ENCODE results near the gene GPR143.
A peak's percentile ranks its signal among the peaks of the same experiment; 100 is the strongest.

Gene GPR143

DNA sequence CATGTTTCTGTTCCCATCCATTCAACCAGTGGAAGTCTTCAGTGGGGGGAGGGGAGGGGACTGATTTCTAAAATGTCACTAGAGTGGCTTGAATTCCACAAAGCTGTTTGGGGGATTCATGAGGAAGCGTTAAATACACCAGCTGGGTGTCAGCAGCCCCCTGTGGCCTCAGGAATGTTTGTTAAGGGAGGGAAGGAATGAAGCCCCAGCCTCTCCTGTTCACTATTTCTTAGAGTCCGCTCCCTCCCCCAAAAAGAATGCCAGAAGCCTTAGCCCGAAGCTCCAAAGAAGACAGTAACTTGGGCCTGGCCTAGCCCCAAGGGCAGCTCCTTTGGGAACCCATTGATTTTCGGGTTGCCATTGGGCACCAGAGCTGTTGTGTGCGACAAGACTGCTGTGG, 23.9 kb upstream of the GPR143 start:
- H3K27me3 ChIP-seq (ENCODE audit: control insufficient read depth in 5 of 5, insufficient read depth in 4 of 5, low read length in 5 of 5), result peaks cover 14 to 38% (median 22%) of the 10 kb centered on the region in 5 donors
- no peak overlapping the region for H3K27ac ChIP-seq (ENCODE audit: low read depth, low read length)
- peaks cover 0 to 1% (median 0%) of the 10 kb centered on the region in 5 donors for H3K9me3 ChIP-seq (ENCODE audit: control insufficient read depth in 5 of 5, low read length in 5 of 5)
- peaks cover 0 to 7% (median 5%) of the 10 kb centered on the region in 5 donors for H3K4me1 ChIP-seq (ENCODE audit: control insufficient read depth in 5 of 5, insufficient read depth in 5 of 5, low read length in 5 of 5)
- no peak overlapping the region for H3K4me3 ChIP-seq (ENCODE audit: low read depth in 1 of 5, low read length in 5 of 5)
- H3K36me3 ChIP-seq (ENCODE audit: control insufficient read depth in 5 of 5, insufficient read depth in 5 of 5, low read length in 5 of 5), result no peaks in the 10 kb centered on the region
- H3K9ac ChIP-seq (ENCODE audit: low read length in 5 of 5), result no peak overlapping the region

- no peaks in the 10 kb centered on the region for H3K9me3 ChIP-seq (ENCODE audit: control insufficient read depth in 5 of 5, low read length in 5 of 5)
- H3K4me1 ChIP-seq (ENCODE audit: control insufficient read depth in 5 of 5, insufficient read depth in 5 of 5, low read length in 5 of 5), result peaks cover 0 to 7% (median 5%) of the 10 kb centered on the region in 5 donors
- H3K4me3 ChIP-seq (ENCODE audit: low read depth in 1 of 5, low read length in 5 of 5), result no peak overlapping the region
- H3K36me3 ChIP-seq (ENCODE audit: control insufficient read depth in 5 of 5, insufficient read depth in 5 of 5, low read length in 5 of 5), result no peaks in the 10 kb centered on the region
- no peak overlapping the region for H3K27ac ChIP-seq (ENCODE audit: low read depth, low read length)
- H3K9ac ChIP-seq (ENCODE audit: low read length in 5 of 5), result no peak overlapping the region
- H3K27me3 ChIP-seq (ENCODE audit: control insufficient read depth in 5 of 5, insufficient read depth in 4 of 5, low read length in 5 of 5), result peaks cover 14 to 39% (median 22%) of the 10 kb centered on the region in 5 donors
These were observed 23.3 kb upstream of the GPR143 start for GRCh38 chrX:9788911-9789310.

GRCh38 chrX:9786798-9787635, 21.4 kb upstream of the GPR143 start:
- Histone ChIP-seq H3K36me3 (ENCODE audit: control insufficient read depth in 5 of 5, insufficient read depth in 5 of 5, low read length in 5 of 5) (no peaks in the 10 kb centered on the region), H3K9me3 (ENCODE audit: control insufficient read depth in 5 of 5, low read length in 5 of 5) (no peaks in the 10 kb centered on the region), H3K9ac (ENCODE audit: low read length in 5 of 5) (peak overlapping the region in 1 of 5 donors; percentile 1), H3K27me3 (ENCODE audit: control insufficient read depth in 5 of 5, insufficient read depth in 4 of 5, low read length in 5 of 5) (peaks cover 14 to 40% (median 22%) of the 10 kb centered on the region in 5 donors), H3K4me3 (ENCODE audit: low read depth in 1 of 5, low read length in 5 of 5) (peak overlapping the region; percentile 7 to 48 (median 46)), H3K27ac (ENCODE audit: low read depth, low read length) (no peak overlapping the region), H3K4me1 (ENCODE audit: control insufficient read depth in 5 of 5, insufficient read depth in 5 of 5, low read length in 5 of 5) (peaks cover 0 to 7% (median 5%) of the 10 kb centered on the region in 5 donors)

- peak within 1 kb of the TSS in 1 of 5 donors; percentile 1 for H3K9ac ChIP-seq (ENCODE audit: low read length in 5 of 5)
- H3K4me3 ChIP-seq (ENCODE audit: low read depth in 1 of 5, low read length in 5 of 5), result peak within 1 kb of the TSS; percentile 7 to 48 (median 46)
- H3K4me1 ChIP-seq (ENCODE audit: control insufficient read depth in 5 of 5, insufficient read depth in 5 of 5, low read length in 5 of 5), result peaks cover 0 to 7% (median 5%) of the 10 kb centered on the region in 5 donors
- no peaks in the 10 kb centered on the region for H3K36me3 ChIP-seq (ENCODE audit: control insufficient read depth in 5 of 5, insufficient read depth in 5 of 5, low read length in 5 of 5)
- peaks cover 13 to 40% (median 25%) of the 10 kb centered on the region in 5 donors for H3K27me3 ChIP-seq (ENCODE audit: control insufficient read depth in 5 of 5, insufficient read depth in 4 of 5, low read length in 5 of 5)
- no peaks in the 10 kb centered on the region for H3K9me3 ChIP-seq (ENCODE audit: control insufficient read depth in 5 of 5, low read length in 5 of 5)
- H3K27ac ChIP-seq (ENCODE audit: low read depth, low read length), result no peak within 1 kb of the TSS
These were observed 20.5 kb upstream of the GPR143 start, which contains the start of gene SHROOM2 for GRCh38 chrX:9785944-9786797. TSS of gene SHROOM2 (plus strand) at chrX:9786429. CDS start at chrX:9786546, 117 bp downstream.

- Histone ChIP-seq H3K27ac (ENCODE audit: low read depth, low read length) (no peak overlapping the region), H3K27me3 (ENCODE audit: control insufficient read depth in 5 of 5, insufficient read depth in 4 of 5, low read length in 5 of 5) (peaks cover 12 to 40% (median 25%) of the 10 kb centered on the region in 5 donors), H3K36me3 (ENCODE audit: control insufficient read depth in 5 of 5, insufficient read depth in 5 of 5, low read length in 5 of 5) (no peaks in the 10 kb centered on the region), H3K9ac (ENCODE audit: low read length in 5 of 5) (no peak overlapping the region), H3K4me3 (ENCODE audit: low read depth in 1 of 5, low read length in 5 of 5) (peak overlapping the region in 2 of 5 donors; percentile 22 to 34), H3K4me1 (ENCODE audit: control insufficient read depth in 5 of 5, insufficient read depth in 5 of 5, low read length in 5 of 5) (peaks cover 0 to 7% (median 5%) of the 10 kb centered on the region in 5 donors), H3K9me3 (ENCODE audit: control insufficient read depth in 5 of 5, low read length in 5 of 5) (no peaks in the 10 kb centered on the region)
These were observed 19.8 kb upstream of the GPR143 start for GRCh38 chrX:9785254-9785943.

DNA sequence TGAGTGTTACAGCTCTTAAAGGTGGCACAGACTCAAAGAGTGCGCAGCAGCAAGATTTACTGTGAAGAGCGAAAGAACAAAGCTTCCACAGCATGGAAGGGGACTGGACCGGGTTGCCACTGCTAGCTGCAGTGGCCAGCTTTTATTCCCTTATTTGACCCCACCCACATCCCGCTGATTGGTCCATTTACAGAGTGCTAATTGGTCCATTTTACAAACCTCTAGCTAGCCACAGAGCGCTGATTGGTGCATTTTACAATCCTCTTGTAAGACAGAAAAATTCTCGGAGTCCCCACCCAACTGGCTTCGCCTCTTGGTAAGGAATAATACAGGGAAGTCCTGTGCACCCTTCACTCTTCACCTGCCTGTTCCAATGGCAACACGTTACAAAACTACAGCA, 18.7 kb upstream of the GPR143 start:
- Histone ChIP-seq H3K9me3 (ENCODE audit: control insufficient read depth in 5 of 5, low read length in 5 of 5) (no peaks in the 10 kb centered on the region), H3K27ac (ENCODE audit: low read depth, low read length) (no peak overlapping the region), H3K9ac (ENCODE audit: low read length in 5 of 5) (no peak overlapping the region), H3K4me3 (ENCODE audit: low read depth in 1 of 5, low read length in 5 of 5) (no peak overlapping the region), H3K4me1 (ENCODE audit: control insufficient read depth in 5 of 5, insufficient read depth in 5 of 5, low read length in 5 of 5) (peaks cover 0 to 7% (median 5%) of the 10 kb centered on the region in 5 donors), H3K36me3 (ENCODE audit: control insufficient read depth in 5 of 5, insufficient read depth in 5 of 5, low read length in 5 of 5) (no peaks in the 10 kb centered on the region), H3K27me3 (ENCODE audit: control insufficient read depth in 5 of 5, insufficient read depth in 4 of 5, low read length in 5 of 5) (peaks cover 12 to 35% (median 24%) of the 10 kb centered on the region in 5 donors)

GRCh38 chrX:9781941-9782340, 16.3 kb upstream of the GPR143 start:
- peaks cover 3 to 21% (median 12%) of the 10 kb centered on the region in 5 donors for H3K27me3 ChIP-seq (ENCODE audit: control insufficient read depth in 5 of 5, insufficient read depth in 4 of 5, low read length in 5 of 5)
- peaks cover 0 to 2% (median 0%) of the 10 kb centered on the region in 5 donors for H3K9me3 ChIP-seq (ENCODE audit: control insufficient read depth in 5 of 5, low read length in 5 of 5)
- no peak overlapping the region for H3K9ac ChIP-seq (ENCODE audit: low read length in 5 of 5)
- no peak overlapping the region for H3K4me3 ChIP-seq (ENCODE audit: low read depth in 1 of 5, low read length in 5 of 5)
- peaks cover 0 to 4% (median 2%) of the 10 kb centered on the region in 5 donors for H3K4me1 ChIP-seq (ENCODE audit: control insufficient read depth in 5 of 5, insufficient read depth in 5 of 5, low read length in 5 of 5)
- no peaks in the 10 kb centered on the region for H3K36me3 ChIP-seq (ENCODE audit: control insufficient read depth in 5 of 5, insufficient read depth in 5 of 5, low read length in 5 of 5)
- no peak overlapping the region for H3K27ac ChIP-seq (ENCODE audit: low read depth, low read length)

- H3K27me3 ChIP-seq (ENCODE audit: control insufficient read depth in 5 of 5, insufficient read depth in 4 of 5, low read length in 5 of 5), result peaks cover 0 to 22% (median 15%) of the 10 kb centered on the region in 5 donors
- H3K9ac ChIP-seq (ENCODE audit: low read length in 5 of 5), result no peak overlapping the region
- H3K9me3 ChIP-seq (ENCODE audit: control insufficient read depth in 5 of 5, low read length in 5 of 5), result peaks cover 0 to 2% (median 0%) of the 10 kb centered on the region in 5 donors
- H3K27ac ChIP-seq (ENCODE audit: low read depth, low read length), result no peak overlapping the region
- no peak overlapping the region for H3K4me3 ChIP-seq (ENCODE audit: low read depth in 1 of 5, low read length in 5 of 5)
- H3K36me3 ChIP-seq (ENCODE audit: control insufficient read depth in 5 of 5, insufficient read depth in 5 of 5, low read length in 5 of 5), result no peaks in the 10 kb centered on the region
- H3K4me1 ChIP-seq (ENCODE audit: control insufficient read depth in 5 of 5, insufficient read depth in 5 of 5, low read length in 5 of 5), result no peaks in the 10 kb centered on the region
These were observed 10.3 kb upstream of the GPR143 start for GRCh38 chrX:9775930-9776329.

GRCh38 chrX:9772943-9773342, 7.3 kb upstream of the GPR143 start:
- no peak overlapping the region for H3K27ac ChIP-seq (ENCODE audit: low read depth, low read length)
- H3K36me3 ChIP-seq (ENCODE audit: control insufficient read depth in 5 of 5, insufficient read depth in 5 of 5, low read length in 5 of 5), result no peaks in the 10 kb centered on the region
- peaks cover 0 to 1% (median 0%) of the 10 kb centered on the region in 5 donors for H3K4me1 ChIP-seq (ENCODE audit: control insufficient read depth in 5 of 5, insufficient read depth in 5 of 5, low read length in 5 of 5)
- peaks cover 4 to 26% (median 13%) of the 10 kb centered on the region in 5 donors for H3K27me3 ChIP-seq (ENCODE audit: control insufficient read depth in 5 of 5, insufficient read depth in 4 of 5, low read length in 5 of 5)
- no peak overlapping the region for H3K4me3 ChIP-seq (ENCODE audit: low read depth in 1 of 5, low read length in 5 of 5)
- H3K9me3 ChIP-seq (ENCODE audit: control insufficient read depth in 5 of 5, low read length in 5 of 5), result peaks cover 0 to 2% (median 0%) of the 10 kb centered on the region in 5 donors
- no peak overlapping the region for H3K9ac ChIP-seq (ENCODE audit: low read length in 5 of 5)

All from subcutaneous abdominal adipose tissue (tissue), 5 donors.